ENCODE measurements around the gene LPCAT2.
"Not testable (repeated sequence)": the region's sequence is repeated elsewhere in the genome, so short reads cannot be mapped to it uniquely, and the experiment has no call there.

Gene LPCAT2

GRCh38 chr16:55613613-55614335, 104.9 kb downstream of the LPCAT2 start:
- DNase-seq (ENCODE audit: low spot score), result no peak

- DNase-seq (ENCODE audit: low spot score), result no peak
Measured at GRCh38 chr16:55615071-55615470, 106.2 kb downstream of the LPCAT2 start.

- not testable (repeated sequence) for DNase-seq (ENCODE audit: low spot score)
Measured at GRCh38 chr16:55615670-55616069, 106.8 kb downstream of the LPCAT2 start.

GRCh38 chr16:55621771-55622170, 112.9 kb downstream of the LPCAT2 start:
- no peak for DNase-seq (ENCODE audit: low spot score)

GRCh38 chr16:55622272-55622671, 113.4 kb downstream of the LPCAT2 start:
- DNase-seq (ENCODE audit: low spot score), result no peak

- no peak for DNase-seq (ENCODE audit: low spot score)
Measured at GRCh38 chr16:55622930-55623561, 114.2 kb downstream of the LPCAT2 start.

GRCh38 chr16:55623640-55624039, 114.8 kb downstream of the LPCAT2 start:
- DNase-seq (ENCODE audit: low spot score), result no peak

GRCh38 chr16:55624696-55625095, 115.8 kb downstream of the LPCAT2 start:
- DNase-seq (ENCODE audit: low spot score), result no peak

- no peak for DNase-seq (ENCODE audit: low spot score)
Measured at GRCh38 chr16:55625843-55626242, 117.0 kb downstream of the LPCAT2 start.

- DNase-seq (ENCODE audit: low spot score), result no peak
Measured at GRCh38 chr16:55628306-55628968, 119.6 kb downstream of the LPCAT2 start.

- no peak for DNase-seq (ENCODE audit: low spot score)
Measured at GRCh38 chr16:55630774-55631173, 121.9 kb downstream of the LPCAT2 start.

GRCh38 chr16:55632259-55632658, 123.4 kb downstream of the LPCAT2 start:
- no peak for DNase-seq (ENCODE audit: low spot score)

- no peak for DNase-seq (ENCODE audit: low spot score)
Measured at GRCh38 chr16:55634193-55634592, 125.3 kb downstream of the LPCAT2 start.
